GM12873 (cell line): ENCODE results near the gene CD52.

Experiments used
- TF ChIP-seq, protein P1 (sequence below): IDR thresholded peaks from 2 replicates; pipeline ENCODE4 v1.5.1; 2012; ENCODE audit warnings: low read depth, mild to moderate bottlenecking, moderate library complexity, low read length, control low read depth; ENCODE audit not compliant: insufficient read depth; ENCODE audit errors: missing control alignments

The CD52 gene

DNA sequence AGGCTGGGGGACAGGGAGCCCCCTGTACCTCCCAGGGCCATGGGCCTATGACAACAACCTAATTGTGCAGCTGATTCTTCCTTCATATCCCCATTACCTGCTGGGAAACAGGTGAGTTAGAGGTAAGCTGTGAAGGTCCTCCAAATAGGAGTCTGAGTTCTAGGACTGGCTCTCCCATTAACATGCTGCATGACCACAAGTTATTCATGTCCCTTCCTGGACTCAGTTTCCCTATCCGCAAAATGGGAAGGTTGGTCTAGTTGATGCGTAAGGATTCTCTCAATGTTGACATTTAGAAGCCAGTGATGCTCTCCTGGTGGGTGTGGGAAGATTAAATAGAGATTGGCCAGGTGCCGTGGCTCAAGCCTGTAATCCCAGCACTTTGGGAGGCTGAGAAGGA lies 50.7 kb downstream of the CD52 start:
- TF ChIP-seq, protein P1, sequence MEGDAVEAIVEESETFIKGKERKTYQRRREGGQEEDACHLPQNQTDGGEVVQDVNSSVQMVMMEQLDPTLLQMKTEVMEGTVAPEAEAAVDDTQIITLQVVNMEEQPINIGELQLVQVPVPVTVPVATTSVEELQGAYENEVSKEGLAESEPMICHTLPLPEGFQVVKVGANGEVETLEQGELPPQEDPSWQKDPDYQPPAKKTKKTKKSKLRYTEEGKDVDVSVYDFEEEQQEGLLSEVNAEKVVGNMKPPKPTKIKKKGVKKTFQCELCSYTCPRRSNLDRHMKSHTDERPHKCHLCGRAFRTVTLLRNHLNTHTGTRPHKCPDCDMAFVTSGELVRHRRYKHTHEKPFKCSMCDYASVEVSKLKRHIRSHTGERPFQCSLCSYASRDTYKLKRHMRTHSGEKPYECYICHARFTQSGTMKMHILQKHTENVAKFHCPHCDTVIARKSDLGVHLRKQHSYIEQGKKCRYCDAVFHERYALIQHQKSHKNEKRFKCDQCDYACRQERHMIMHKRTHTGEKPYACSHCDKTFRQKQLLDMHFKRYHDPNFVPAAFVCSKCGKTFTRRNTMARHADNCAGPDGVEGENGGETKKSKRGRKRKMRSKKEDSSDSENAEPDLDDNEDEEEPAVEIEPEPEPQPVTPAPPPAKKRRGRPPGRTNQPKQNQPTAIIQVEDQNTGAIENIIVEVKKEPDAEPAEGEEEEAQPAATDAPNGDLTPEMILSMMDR, result no peak
